HAP-1 (cell line): ENCODE measurements around the gene GAS7.
"Not testable (repeated sequence)": the region's sequence is repeated elsewhere in the genome, so short reads cannot be mapped to it uniquely, and the experiment has no call there.

Experiments
- DNase-seq, 2 experiments: peaks; one replicate each; pipeline ENCODE4 v3.0.0-alpha.2; 2016 to 2020; ENCODE audit warnings: low spot score in 2 of 2
- H3K27me3 ChIP-seq: fragments of 250-450 bp; sonication (Bioruptor Pico); 2 replicates; pipeline ENCODE4 v1.5.1; 2020; ENCODE audit warnings: low read depth, mild to moderate bottlenecking, moderate library complexity
- H3K36me3 ChIP-seq: fragments of 250-450 bp; sonication (Bioruptor Pico); replicated peaks from 2 replicates; pipeline ENCODE4 v1.5.1; 2020; ENCODE audit warnings: mild to moderate bottlenecking
- H3K4me1 ChIP-seq: fragments of 250-450 bp; sonication (Bioruptor Pico); 2 replicates; pipeline ENCODE4 v1.5.1; 2020; ENCODE audit warnings: mild to moderate bottlenecking
- H3K4me3 ChIP-seq: fragments of 250-450 bp; sonication (Bioruptor Pico); 2 replicates; pipeline ENCODE4 v1.5.1; 2020; ENCODE audit warnings: mild to moderate bottlenecking, moderate library complexity
- H3K9me3 ChIP-seq: fragments of 250-450 bp; sonication (Bioruptor Pico); 2 replicates; pipeline ENCODE4 v1.5.1; 2020; ENCODE audit warnings: mild to moderate bottlenecking, moderate library complexity
- in situ Hi-C: fragments of 300-500 bp; cut with MboI; formaldehyde crosslinking; loops from 3 replicates; pipeline ENCODE4 v1.14.3; 2020; ENCODE audit warnings: low sequenced_read_pairs, inconsistent platforms, mixed read lengths

Gene GAS7

GRCh38 chr17:9922012-9922848 lies 276.2 kb downstream of the GAS7 start:
- Histone ChIP-seq H3K36me3 (no peaks in the 10 kb centered on the region), H3K27me3 (no peaks in the 10 kb centered on the region), H3K4me3 (no peak overlapping the region), H3K4me1 (no peaks in the 10 kb centered on the region), H3K9me3 (no peaks in the 10 kb centered on the region)
- no peak for DNase-seq
- in situ Hi-C loops = loop anchor here (25.0 kb wide), 1 partner anchor 90 kb away; no protein-coding TSS in a partner anchor

DNA sequence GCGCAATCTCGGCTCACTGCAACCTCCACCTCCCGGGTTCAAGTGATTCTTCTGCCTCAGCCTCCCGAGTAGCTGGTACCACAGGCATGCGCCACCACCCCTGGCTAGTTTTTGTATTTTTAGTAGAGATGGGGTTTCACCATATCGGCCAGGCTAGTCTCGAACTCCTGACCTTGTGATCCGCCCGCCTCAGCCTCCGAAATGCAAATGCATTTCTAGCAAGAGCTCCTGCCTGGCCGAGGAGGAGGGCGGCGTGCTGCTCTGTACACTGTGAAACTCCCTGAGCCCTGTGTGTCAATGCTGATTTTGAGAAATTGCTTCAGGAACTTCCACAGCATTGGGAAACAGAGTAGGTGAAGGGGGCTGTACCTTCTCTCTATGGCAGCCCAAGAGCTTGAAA lies 277.2 kb downstream of the GAS7 start:
- not testable (repeated sequence) for H3K4me3 ChIP-seq, H3K4me1 ChIP-seq, H3K27me3 ChIP-seq, H3K9me3 ChIP-seq, H3K36me3 ChIP-seq, DNase-seq
- in situ Hi-C loops = loop anchor here (25.0 kb wide), 1 partner anchor 91 kb away; no protein-coding TSS in a partner anchor

DNA sequence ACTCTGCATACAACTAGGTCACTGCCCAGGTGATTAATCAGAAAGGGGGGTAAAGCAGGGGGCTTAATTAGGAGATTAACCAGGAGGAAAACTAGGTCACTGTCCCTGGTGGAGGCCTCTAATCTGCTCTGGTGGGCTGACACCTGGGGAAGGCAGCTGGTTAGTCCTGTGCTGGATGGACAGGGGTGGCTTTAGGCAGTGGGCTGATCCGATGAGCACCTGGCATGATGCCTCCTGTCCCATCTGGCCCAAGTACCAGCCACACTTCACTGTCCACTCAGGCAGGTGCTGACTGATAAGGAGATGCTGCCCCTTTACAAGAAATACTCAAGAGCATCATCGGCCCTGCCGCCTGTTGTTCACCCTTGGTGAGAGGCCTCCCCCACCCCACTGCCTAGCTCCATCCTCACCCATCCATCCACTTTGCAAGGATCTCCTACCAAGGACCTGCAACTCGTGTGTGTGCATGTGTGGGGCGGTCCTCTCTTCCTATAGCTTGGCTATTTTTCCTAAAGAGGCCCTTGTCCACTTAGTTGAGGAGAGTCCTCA lies 279.5 kb downstream of the GAS7 start:
- in situ Hi-C loops = loop anchor here (10.0 to 25.0 kb wide), 2 partner anchors 93 to 696 kb away; no protein-coding TSS in a partner anchor

DNA sequence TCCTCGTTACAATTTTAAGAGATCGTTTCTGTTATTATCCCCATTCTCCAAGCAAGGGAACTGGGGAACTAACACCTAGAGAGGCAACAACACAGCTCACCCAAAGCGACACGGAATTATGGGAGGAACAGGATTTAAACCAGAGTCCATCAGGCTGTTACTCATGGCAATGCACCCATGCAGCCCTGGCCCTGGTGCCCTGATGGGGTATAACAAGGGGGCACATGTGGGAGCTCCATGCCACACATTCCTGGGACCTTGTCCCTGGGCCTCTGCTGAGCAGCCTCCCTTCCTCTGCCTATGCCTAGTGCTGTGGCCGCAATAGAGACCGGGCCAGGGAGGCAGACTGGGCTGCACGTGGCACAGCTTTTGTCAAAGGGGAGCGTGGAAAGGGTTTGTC lies 280.1 kb downstream of the GAS7 start:
- Histone ChIP-seq H3K36me3 (no peaks in the 10 kb centered on the region), H3K4me3 (no peak overlapping the region), H3K27me3 (no peaks in the 10 kb centered on the region), H3K9me3 (no peaks in the 10 kb centered on the region; the same call in 1 of the 2 replicates), H3K4me1 (no peaks in the 10 kb centered on the region)
- DNase-seq = no peak
- in situ Hi-C loops = loop anchor here (10.0 to 25.0 kb wide), 2 partner anchors 94 to 696 kb away; no protein-coding TSS in a partner anchor

More for the DNA sequence above, 279.5 kb downstream of the GAS7 start:
- H3K4me3 ChIP-seq = no peak overlapping the region
- H3K4me1 ChIP-seq = no peaks in the 10 kb centered on the region
- DNase-seq = no peak
- no peaks in the 10 kb centered on the region for H3K27me3 ChIP-seq
- no peaks in the 10 kb centered on the region for H3K36me3 ChIP-seq
- H3K9me3 ChIP-seq = no peaks in the 10 kb centered on the region

DNA sequence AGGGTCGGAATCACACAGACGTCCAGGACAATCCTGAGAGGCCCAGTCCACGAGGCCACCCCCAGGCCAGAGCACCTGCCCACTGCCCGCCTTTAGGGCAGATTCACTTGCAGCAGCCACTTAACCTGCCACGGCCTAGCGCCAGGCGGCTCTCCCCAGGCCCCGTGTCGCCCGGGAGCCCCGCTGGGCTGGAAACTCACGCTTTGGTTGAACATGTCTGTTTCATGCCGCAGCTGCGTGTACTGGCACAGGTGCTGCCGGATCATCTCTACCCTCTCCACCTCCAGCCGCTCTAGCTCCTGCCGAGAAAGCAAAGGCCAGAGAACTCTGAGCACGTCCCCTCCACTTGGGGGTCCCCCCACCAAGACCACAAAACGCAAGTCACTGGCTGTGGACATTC lies 280.6 kb downstream of the GAS7 start:
- H3K36me3 ChIP-seq = no peaks in the 10 kb centered on the region
- no peak overlapping the region for H3K4me3 ChIP-seq
- DNase-seq = no peak
- in situ Hi-C loops = loop anchor here (10.0 to 25.0 kb wide), 2 partner anchors 94 to 697 kb away; no protein-coding TSS in a partner anchor
- no peaks in the 10 kb centered on the region for H3K4me1 ChIP-seq
- H3K9me3 ChIP-seq = no peaks in the 10 kb centered on the region; the same call in 1 of the 2 replicates
- H3K27me3 ChIP-seq = no peaks in the 10 kb centered on the region

DNA sequence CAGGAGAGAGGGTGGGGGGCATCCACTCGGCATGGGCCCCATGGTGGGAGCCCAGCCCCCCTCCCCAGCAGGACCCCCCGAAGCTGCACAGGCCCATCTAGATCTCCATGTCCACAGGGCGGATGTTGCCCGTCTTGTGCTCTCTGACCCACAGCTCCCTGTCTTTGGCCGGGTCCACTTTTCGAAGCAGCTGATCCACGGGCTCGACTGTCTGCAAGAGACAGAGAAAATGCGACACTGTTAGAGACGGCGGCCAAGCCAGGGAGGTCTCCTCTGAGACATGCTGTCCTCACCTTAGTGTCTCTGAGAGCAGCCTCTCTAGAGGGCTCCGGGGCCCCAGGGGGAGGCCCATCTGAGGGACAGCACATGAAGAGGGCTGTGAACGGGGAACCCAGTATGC lies 281.3 kb downstream of the GAS7 start:
- in situ Hi-C loops = loop anchor here (10.0 to 25.0 kb wide), 2 partner anchors 95 to 698 kb away; no protein-coding TSS in a partner anchor
- Histone ChIP-seq H3K9me3 (no peaks in the 10 kb centered on the region; the same call in 1 of the 2 replicates), H3K4me3 (no peak overlapping the region), H3K4me1 (no peaks in the 10 kb centered on the region), H3K36me3 (no peaks in the 10 kb centered on the region), H3K27me3 (no peaks in the 10 kb centered on the region)
- no peak for DNase-seq

- Histone ChIP-seq H3K4me3 (no peak overlapping the region), H3K36me3 (no peaks in the 10 kb centered on the region), H3K9me3 (no peaks in the 10 kb centered on the region; the same call in 1 of the 2 replicates), H3K4me1 (no peaks in the 10 kb centered on the region), H3K27me3 (no peaks in the 10 kb centered on the region)
- in situ Hi-C loops = loop anchor here (10.0 to 25.0 kb wide), 2 partner anchors 96 to 699 kb away; no protein-coding TSS in a partner anchor
- no peak for DNase-seq
Measured at GRCh38 chr17:9916108-9916507, 282.3 kb downstream of the GAS7 start.

- in situ Hi-C loops = loop anchor here (10.0 to 25.0 kb wide), 2 partner anchors 99 to 701 kb away; no protein-coding TSS in a partner anchor
- no peak for DNase-seq
- no peaks in the 10 kb centered on the region for H3K36me3 ChIP-seq
- no peaks in the 10 kb centered on the region; the same call in 1 of the 2 replicates for H3K9me3 ChIP-seq
- no peaks in the 10 kb centered on the region for H3K27me3 ChIP-seq
- no peak overlapping the region for H3K4me3 ChIP-seq
- H3K4me1 ChIP-seq = no peaks in the 10 kb centered on the region
Measured at GRCh38 chr17:9913476-9913875, 284.9 kb downstream of the GAS7 start.

- no peaks in the 10 kb centered on the region for H3K27me3 ChIP-seq
- H3K4me3 ChIP-seq = no peak overlapping the region
- in situ Hi-C loops = loop anchor here (10.0 to 25.0 kb wide), 2 partner anchors 100 to 702 kb away; no protein-coding TSS in a partner anchor
- H3K4me1 ChIP-seq = no peaks in the 10 kb centered on the region
- DNase-seq = no peak
- H3K9me3 ChIP-seq = no peaks in the 10 kb centered on the region; the same call in 1 of the 2 replicates
- no peaks in the 10 kb centered on the region for H3K36me3 ChIP-seq
Measured at GRCh38 chr17:9912121-9913099, 286.0 kb downstream of the GAS7 start.

GRCh38 chr17:9911089-9911488 lies 287.3 kb downstream of the GAS7 start:
- no peaks in the 10 kb centered on the region for H3K4me1 ChIP-seq
- H3K36me3 ChIP-seq = no peaks in the 10 kb centered on the region
- H3K4me3 ChIP-seq = no peak overlapping the region
- H3K27me3 ChIP-seq = no peaks in the 10 kb centered on the region
- no peak for DNase-seq
- H3K9me3 ChIP-seq = no peaks in the 10 kb centered on the region; the same call in 1 of the 2 replicates
- in situ Hi-C loops = loop anchor here (10.0 to 25.0 kb wide), 2 partner anchors 101 to 704 kb away; no protein-coding TSS in a partner anchor

- no peaks in the 10 kb centered on the region for H3K4me1 ChIP-seq
- in situ Hi-C loops = loop anchor here (25.0 kb wide), 1 partner anchor 104 kb away; no protein-coding TSS in a partner anchor
- no peaks in the 10 kb centered on the region for H3K36me3 ChIP-seq
- no peaks in the 10 kb centered on the region; the same call in 1 of the 2 replicates for H3K9me3 ChIP-seq
- DNase-seq = no peak
- H3K27me3 ChIP-seq = no peaks in the 10 kb centered on the region
- H3K4me3 ChIP-seq = no peak overlapping the region
Measured at GRCh38 chr17:9908649-9909042, 289.8 kb downstream of the GAS7 start.

DNA sequence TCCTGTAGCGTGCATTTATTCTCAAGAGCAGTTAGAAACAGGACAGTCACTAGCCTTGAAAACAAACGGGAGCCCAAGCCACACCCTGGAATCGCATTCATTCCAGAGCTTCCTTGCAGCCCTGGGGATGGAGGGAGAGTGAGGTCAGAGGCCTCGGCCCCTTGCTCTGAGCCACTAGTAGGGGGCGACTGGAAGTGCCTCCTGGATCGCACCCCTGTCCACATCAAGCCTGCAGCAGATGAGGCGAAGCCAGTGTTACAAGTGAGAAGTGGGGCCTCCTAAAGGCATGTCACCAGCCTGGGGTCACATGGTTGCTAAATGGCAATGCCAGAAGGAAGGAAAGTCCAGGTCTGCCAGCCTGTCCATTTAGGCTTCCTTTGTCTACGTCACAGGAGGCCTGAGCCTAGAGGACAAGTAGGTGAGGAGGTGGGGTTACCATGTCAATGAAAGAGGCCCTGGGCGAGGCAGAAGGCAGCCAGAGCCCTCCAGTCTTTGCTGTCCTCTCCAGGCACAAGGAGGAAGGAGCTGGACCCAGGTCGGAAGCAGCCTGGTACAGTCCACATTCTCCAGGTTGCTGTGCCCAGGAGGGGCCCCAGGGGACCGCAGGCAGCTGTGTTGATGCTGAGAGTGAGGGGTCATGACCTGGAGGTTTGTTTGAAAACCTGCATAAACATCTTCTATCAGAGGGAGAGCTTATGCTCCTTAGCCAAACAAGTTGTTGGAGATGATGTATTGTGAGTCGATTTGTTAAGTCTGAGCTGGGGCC lies 290.3 kb downstream of the GAS7 start:
- no peaks in the 10 kb centered on the region for H3K4me1 ChIP-seq
- H3K4me3 ChIP-seq = no peak overlapping the region
- in situ Hi-C loops = loop anchor here (25.0 kb wide), 1 partner anchor 104 kb away; no protein-coding TSS in a partner anchor
- H3K36me3 ChIP-seq = no peaks in the 10 kb centered on the region
- H3K27me3 ChIP-seq = no peaks in the 10 kb centered on the region
- no peaks in the 10 kb centered on the region; the same call in 1 of the 2 replicates for H3K9me3 ChIP-seq
- no peak for DNase-seq
